Kidney capillary endothelial cell (primary cell): Measurements from ENCODE around the gene ATG12.
"Not testable (repeated sequence)": the region's sequence is repeated elsewhere in the genome, so short reads cannot be mapped to it uniquely, and the experiment has no call there.

Experiments
- DNase-seq: peaks from one replicate; pipeline ENCODE4 v3.0.0-alpha.2; 2018; ENCODE audit warnings: low spot score

ATG12 gene

GRCh38 chr5:115841382-115842088 is at the start of gene ATG12, which contains the start of gene AP3S1:
Gene ATG12, minus strand, starts transcription at chr5:115841565. Its CDS starts 13 bp downstream, at chr5:115841552.
Gene AP3S1, plus strand, starts transcription at chr5:115841935. Its CDS starts 103 bp downstream, at chr5:115842038.
- peak; percentile 91 for DNase-seq

GRCh38 chr5:115888027-115888426 is 46.7 kb upstream of the ATG12 start:
- peak; percentile 4 for DNase-seq

GRCh38 chr5:115885208-115885607 is 43.8 kb upstream of the ATG12 start:
- not testable (repeated sequence) for DNase-seq

- no peak for DNase-seq
Measured at GRCh38 chr5:115884704-115885103, 43.3 kb upstream of the ATG12 start.

DNA sequence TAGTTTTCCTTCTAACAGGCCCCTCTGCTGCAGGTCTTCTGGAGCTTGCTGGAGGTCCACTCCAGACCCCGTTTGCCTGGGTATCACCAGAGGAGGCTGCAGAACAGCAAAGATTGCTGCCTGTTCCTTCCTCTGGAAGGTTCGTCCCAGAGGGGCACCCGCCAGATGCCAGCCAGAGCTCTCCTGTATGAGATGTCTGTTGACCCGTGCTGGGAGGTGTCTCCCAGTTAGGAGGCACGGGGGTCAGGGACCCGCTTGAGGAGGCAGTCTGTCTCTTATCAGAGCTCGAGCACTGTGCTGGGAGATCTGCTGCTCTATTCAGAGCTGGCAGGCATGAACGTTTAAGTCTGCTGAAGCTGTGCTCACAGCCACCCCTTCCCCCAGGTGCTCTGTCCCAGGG is 41.1 kb upstream of the ATG12 start:
- not testable (repeated sequence) for DNase-seq

- DNase-seq: not testable (repeated sequence)
Measured at GRCh38 chr5:115877342-115877741, 36.0 kb upstream of the ATG12 start.

DNA sequence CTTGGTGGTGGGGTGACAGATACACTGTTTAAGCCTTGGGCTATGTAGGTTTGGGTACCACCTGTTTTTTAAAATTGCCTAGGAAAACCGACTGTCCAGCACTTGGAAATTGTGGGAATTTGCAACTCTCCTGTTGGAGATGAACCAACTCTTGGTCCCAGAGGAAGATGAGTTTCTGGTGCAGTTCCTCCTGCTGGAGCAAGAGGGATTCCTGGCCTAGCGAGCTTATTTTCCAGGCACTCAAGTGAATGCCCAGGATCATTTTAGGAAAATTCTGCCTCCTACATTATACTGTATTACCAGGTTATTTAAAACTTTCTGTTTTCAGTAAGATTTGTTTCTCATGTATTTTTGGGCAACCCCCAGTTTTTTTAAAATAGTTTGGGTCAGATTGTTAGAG is 34.1 kb upstream of the ATG12 start:
- no peak for DNase-seq

GRCh38 chr5:115873392-115873791 is 32.0 kb upstream of the ATG12 start:
- DNase-seq: no peak

DNA sequence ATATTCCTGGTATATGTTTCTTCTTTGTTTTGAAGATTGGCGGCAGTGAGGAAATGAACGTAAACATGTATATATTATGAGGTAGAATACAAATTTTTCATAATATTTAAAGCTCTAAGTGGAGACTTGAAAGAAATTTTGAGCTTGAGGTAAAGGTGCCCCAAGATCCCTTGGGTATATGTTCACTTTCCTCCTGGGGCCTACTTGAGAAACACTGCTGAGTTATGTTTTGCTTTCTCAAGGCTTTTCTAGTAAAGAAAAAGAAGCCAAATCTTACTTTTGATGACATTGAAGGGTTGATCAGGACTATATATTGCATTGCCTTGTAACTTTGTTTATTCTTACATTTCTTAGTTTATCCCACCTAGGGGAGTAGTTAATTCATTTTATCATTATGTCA is 31.1 kb upstream of the ATG12 start:
- no peak for DNase-seq

DNA sequence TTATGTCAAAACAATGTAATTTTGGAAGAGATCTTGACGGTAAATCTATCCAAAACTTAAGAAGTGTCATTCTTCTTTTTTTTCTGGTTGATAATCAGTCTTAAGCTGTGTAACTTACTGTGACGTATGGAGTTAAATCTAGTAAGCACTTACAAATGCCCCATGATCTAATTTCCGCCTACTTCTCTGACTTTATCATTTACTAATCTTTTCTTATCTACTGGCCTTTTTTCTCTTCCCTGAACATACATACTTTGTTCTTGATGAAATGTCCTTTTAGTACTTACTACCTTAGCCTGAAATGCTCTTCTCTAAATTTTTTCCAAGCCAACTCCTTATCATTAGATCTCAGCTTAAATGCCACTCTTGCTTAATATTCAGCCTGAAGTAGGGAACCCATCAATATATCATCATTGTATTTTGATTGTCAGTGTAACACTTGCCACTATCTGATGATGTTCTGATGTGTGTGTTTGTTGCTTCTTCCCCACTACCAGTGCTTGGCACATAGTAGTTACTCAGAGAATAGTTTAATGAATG is 28.0 kb upstream of the ATG12 start:
- no peak for DNase-seq

GRCh38 chr5:115859378-115859777 is 18.0 kb upstream of the ATG12 start:
- no peak for DNase-seq

- no peak for DNase-seq
Measured at GRCh38 chr5:115858396-115858795, 17.0 kb upstream of the ATG12 start.

GRCh38 chr5:115857626-115858349 is 16.4 kb upstream of the ATG12 start:
- DNase-seq: no peak

- no peak for DNase-seq
Measured at GRCh38 chr5:115857057-115857479, 15.7 kb upstream of the ATG12 start.

DNA sequence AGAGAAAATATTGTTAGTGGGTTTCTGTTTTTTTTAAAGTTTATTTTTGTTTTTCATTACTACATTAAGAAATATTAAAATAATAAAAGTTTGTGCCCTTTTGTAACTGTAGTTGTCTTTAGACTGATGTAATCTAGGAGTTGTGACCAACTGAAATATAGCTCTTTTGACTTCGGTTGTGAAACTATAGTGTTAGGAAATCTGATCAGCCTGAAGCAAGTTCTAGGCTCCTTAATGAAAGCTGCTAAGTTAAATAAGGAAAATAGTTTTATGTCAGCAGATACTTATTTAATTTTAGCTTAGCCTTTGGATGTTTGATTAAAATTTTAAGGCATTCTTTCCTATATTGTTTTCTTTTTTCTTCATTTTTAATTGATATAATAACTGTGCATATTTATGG is 14.6 kb upstream of the ATG12 start:
- DNase-seq: no peak

GRCh38 chr5:115854139-115854538 is 12.8 kb upstream of the ATG12 start:
- DNase-seq: no peak

- DNase-seq: no peak
Measured at GRCh38 chr5:115850744-115851416, 9.5 kb upstream of the ATG12 start.

DNA sequence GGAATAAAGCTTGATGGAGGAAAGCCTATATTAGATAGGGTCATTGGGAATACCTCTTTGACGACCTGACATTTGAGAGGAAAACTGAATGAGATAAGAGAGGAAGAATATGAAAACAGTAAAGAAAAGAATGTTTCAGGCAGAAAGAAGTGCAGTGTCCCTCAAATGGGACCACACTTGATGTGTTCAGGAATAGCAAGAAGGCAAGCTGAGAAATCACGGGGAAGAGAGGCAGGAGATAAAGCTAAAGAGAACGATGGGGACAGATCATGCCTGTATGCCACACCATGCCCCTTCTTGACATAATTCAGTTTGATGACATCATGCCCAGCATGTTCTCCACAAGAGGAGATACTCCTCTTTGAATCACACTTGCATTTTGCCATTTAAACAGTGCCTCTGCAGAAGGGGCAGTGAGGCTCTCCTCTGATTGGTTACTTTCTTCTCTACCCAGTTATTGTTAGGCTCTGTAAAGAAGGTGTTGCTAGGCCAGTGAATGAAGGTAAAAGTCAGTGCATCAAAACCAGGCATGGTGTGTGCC is 8.0 kb upstream of the ATG12 start:
- DNase-seq: no peak

GRCh38 chr5:115847290-115847689 is 5.9 kb upstream of the ATG12 start:
- DNase-seq: no peak

DNA sequence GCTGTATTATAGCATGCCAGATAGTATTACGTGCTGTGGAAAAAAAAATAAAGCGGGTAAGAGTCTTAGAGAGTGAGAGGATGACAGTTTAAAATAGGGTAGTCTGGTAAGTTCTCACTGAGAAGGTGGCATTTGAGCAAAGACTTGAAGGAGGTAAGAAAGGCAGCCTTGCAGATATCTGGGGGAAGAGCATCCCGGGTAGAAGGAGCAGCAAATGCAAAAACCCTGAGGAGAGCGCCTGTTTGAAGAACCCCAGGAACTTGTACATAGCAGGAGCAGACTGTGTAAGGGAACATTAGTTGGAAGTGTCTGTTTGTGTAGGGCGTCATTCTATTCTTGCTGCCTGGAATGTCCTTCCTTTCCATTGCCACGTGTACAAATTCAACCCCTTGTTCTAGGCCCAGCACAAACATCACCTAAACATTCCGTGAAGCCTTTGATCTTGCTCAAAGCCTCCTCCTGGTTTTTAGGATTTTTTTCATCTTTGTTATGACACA is 3.0 kb upstream of the ATG12 start:
- no peak for DNase-seq

- DNase-seq: no peak
Measured at GRCh38 chr5:115843444-115844130, 2.2 kb upstream of the ATG12 start.

DNA sequence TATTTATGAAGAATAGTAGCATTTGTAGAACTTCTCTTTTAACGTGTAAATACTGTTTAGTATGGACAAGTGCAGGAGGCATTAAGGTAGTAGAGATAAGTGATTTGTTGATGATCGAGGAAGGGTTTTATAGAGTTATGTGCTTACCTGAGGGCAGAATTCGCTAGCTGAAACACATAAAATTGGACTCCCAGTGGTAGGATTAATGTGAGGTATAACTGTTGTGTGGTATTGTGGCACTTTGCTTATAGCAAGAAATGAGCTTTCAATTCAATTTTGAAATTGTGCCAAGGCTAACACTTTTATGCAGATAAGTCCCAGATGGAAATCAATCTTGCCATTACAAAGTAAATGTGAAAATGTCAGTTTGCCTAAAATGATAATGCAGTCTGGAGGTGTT is 1.6 kb upstream of the ATG12 start:
- no peak for DNase-seq
